Small intestine (tissue), 7 donors: ENCODE measurements around the gene POU2F2. TPM values are rescaled to one million over a fixed set of nuclear protein-coding genes. Genes with fewer than 3 reads are reported as not detected.

ENCODE experiments used
- DNase-seq, 2 donors: peaks; one replicate each; pipeline versions ENCODE4 v3.0.0 to v3.0.0-alpha.2; 2013
- FAIRE-seq: peaks from 2 replicates; lab custom pipeline; 2012; peaks lifted over from hg19 to GRCh38; lab: Jason Lieb, UNC
- H3K27ac ChIP-seq, 3 donors: one replicate each; pipeline ENCODE4 v1.5.1; 2013; ENCODE audit warnings: low read length in 2 of 3, mild to moderate bottlenecking in 2 of 3, control low read depth in 1 of 3, inconsistent platforms in 1 of 3, low read depth in 1 of 3, moderate library complexity in 1 of 3
- H3K27me3 ChIP-seq, 3 donors: one replicate each; pipeline ENCODE4 v1.6.1; 2013; ENCODE audit warnings: low read length in 3 of 3, inconsistent platforms in 1 of 3; ENCODE audit not compliant: control insufficient read depth in 3 of 3, insufficient read depth in 3 of 3
- H3K36me3 ChIP-seq, 3 donors: one replicate each; pipeline ENCODE4 v1.6.1; 2013; ENCODE audit warnings: low read length in 3 of 3, inconsistent platforms in 1 of 3, low read depth in 1 of 3, mild to moderate bottlenecking in 1 of 3, moderate library complexity in 1 of 3; ENCODE audit not compliant: control insufficient read depth in 3 of 3, insufficient read depth in 2 of 3
- H3K4me1 ChIP-seq, 3 donors: one replicate each; pipeline ENCODE4 v1.6.1; 2013; ENCODE audit warnings: low read length in 2 of 3, inconsistent platforms in 1 of 3, low read depth in 1 of 3, mild to moderate bottlenecking in 1 of 3, moderate library complexity in 1 of 3; ENCODE audit not compliant: control insufficient read depth in 3 of 3, insufficient read depth in 2 of 3
- H3K4me3 ChIP-seq, 3 donors: one replicate each; pipeline ENCODE4 v1.5.1; 2013; ENCODE audit warnings: low read length in 3 of 3, control low read depth in 1 of 3, inconsistent platforms in 1 of 3, low read depth in 1 of 3, mild to moderate bottlenecking in 1 of 3, moderate library complexity in 1 of 3
- H3K9me3 ChIP-seq, 2 donors: one replicate each; pipeline ENCODE4 v1.6.1; 2013; ENCODE audit warnings: low read depth in 1 of 2, low read length in 1 of 2; ENCODE audit not compliant: control insufficient read depth in 2 of 2, insufficient read depth in 1 of 2
- WGBS, 3 donors: extraction: QIAGEN DNeasy Blood & Tissue Kit; methylation state at CpG; one replicate each; pipeline ENCODE4 v1.1.7; 2013; 5-methylcytosine and 5-hydroxymethylcytosine counted together
- polyA plus RNA-seq, 4 donors: library from polyadenylated mRNA; stranded (reverse) in 3 of 4; unstranded in 1 of 4; fragments of 200-250 nt in 3 of 4; fragments of 120-200 nt in 1 of 4; gene quantifications; one replicate each; pipeline versions ENCODE4 v1.2.1 to v1.2.3, GENCODE V29; 2013
- donor health status: healthy with polysubstance abuse.
- donor health status: control.
- donor health status: control.
- donor health status: Bipolar disorder and iron deficiency.
- donor health status: healthy.

Gene POU2F2
- polyA plus RNA-seq, 4 donors: 0.45 to 2.7 (median 1.9) TPM

DNA sequence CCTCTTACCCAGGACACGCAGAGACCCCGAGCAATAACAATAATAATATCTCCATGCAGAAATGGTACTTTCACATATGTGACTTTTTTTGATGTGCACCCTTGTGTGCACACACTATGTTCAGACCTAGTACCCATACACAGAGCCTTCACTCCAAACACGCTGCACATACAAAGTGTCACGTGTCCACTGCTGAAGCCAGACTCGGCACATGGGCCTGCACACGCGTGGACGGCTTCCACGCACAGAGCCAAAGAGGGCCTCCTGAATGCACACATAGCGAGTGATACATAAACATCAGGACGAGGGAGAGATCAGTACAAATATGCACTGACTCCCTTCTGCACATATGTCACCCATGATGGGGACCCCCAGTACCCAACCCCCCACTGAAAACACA is 41.9 kb upstream of the POU2F2 start:
- Histone ChIP-seq H3K9me3 (no peaks in the 10 kb centered on the region), H3K27me3 (peaks cover 2 to 58% (median 19%) of the 10 kb centered on the region in 3 donors), H3K4me3 (no peak overlapping the region), H3K36me3 (no peaks in the 10 kb centered on the region), H3K4me1 (peaks cover 0 to 4% (median 0%) of the 10 kb centered on the region in 3 donors), H3K27ac (no peak overlapping the region)
- DNase-seq: no peak
- no peak for FAIRE-seq
- 90 to 93% (median 91%) methylated on average over 11 of the region's 11 CpGs for WGBS, 3 donors

GRCh38 chr19:42173695-42174094 is 41.4 kb upstream of the POU2F2 start:
- H3K9me3 ChIP-seq: no peaks in the 10 kb centered on the region
- no peak for DNase-seq
- peaks cover 0 to 53% (median 14%) of the 10 kb centered on the region in 3 donors for H3K27me3 ChIP-seq
- no peak overlapping the region for H3K4me3 ChIP-seq
- WGBS, 3 donors: 77 to 88% (median 84%) methylated on average over 5 of the region's 5 CpGs
- peaks cover 0 to 4% (median 0%) of the 10 kb centered on the region in 3 donors for H3K4me1 ChIP-seq
- no peaks in the 10 kb centered on the region for H3K36me3 ChIP-seq
- no peak overlapping the region for H3K27ac ChIP-seq
- no peak for FAIRE-seq

DNA sequence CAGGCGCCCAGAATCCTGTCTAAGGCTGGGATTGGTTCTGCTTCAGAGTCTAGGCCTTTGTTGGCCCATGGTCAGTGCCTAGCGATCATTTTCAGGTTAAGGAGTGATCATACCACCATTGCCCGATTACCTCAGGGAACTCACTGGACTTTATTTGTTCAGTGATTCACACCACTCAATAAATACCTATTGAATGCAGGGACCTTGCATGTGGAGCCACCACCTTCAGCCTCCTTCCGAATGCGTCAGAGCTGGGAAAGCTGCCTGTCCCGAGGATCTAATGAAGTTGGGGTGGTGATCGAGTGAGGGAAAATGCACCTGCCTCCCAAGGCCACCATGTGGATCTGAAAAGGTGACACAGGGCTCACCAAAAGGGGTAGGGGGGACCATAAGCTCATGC is 40.0 kb upstream of the POU2F2 start:
- Histone ChIP-seq H3K4me1 (peaks cover 0 to 4% (median 0%) of the 10 kb centered on the region in 3 donors), H3K27me3 (peaks cover 0 to 42% (median 10%) of the 10 kb centered on the region in 3 donors), H3K4me3 (no peak overlapping the region), H3K27ac (no peak overlapping the region), H3K9me3 (no peaks in the 10 kb centered on the region), H3K36me3 (no peaks in the 10 kb centered on the region)
- 73 to 87% (median 75%) methylated on average over 7 of the region's 7 CpGs for whole genome bisulfite sequencing, 3 donors
- DNase-seq (no peak), FAIRE-seq (no peak)

GRCh38 chr19:42170715-42171114 is 38.5 kb upstream of the POU2F2 start:
- Histone ChIP-seq H3K4me1 (peaks cover 0 to under 1% (median 0%) of the 10 kb centered on the region in 3 donors), H3K9me3 (no peaks in the 10 kb centered on the region), H3K27me3 (peaks cover 0 to 32% (median 9%) of the 10 kb centered on the region in 3 donors), H3K36me3 (no peaks in the 10 kb centered on the region), H3K4me3 (no peak overlapping the region), H3K27ac (no peak overlapping the region)
- no peak for DNase-seq
- WGBS, 3 donors: 86 to 92% (median 91%) methylated on average over 16 of the region's 16 CpGs
- FAIRE-seq: no peak

DNA sequence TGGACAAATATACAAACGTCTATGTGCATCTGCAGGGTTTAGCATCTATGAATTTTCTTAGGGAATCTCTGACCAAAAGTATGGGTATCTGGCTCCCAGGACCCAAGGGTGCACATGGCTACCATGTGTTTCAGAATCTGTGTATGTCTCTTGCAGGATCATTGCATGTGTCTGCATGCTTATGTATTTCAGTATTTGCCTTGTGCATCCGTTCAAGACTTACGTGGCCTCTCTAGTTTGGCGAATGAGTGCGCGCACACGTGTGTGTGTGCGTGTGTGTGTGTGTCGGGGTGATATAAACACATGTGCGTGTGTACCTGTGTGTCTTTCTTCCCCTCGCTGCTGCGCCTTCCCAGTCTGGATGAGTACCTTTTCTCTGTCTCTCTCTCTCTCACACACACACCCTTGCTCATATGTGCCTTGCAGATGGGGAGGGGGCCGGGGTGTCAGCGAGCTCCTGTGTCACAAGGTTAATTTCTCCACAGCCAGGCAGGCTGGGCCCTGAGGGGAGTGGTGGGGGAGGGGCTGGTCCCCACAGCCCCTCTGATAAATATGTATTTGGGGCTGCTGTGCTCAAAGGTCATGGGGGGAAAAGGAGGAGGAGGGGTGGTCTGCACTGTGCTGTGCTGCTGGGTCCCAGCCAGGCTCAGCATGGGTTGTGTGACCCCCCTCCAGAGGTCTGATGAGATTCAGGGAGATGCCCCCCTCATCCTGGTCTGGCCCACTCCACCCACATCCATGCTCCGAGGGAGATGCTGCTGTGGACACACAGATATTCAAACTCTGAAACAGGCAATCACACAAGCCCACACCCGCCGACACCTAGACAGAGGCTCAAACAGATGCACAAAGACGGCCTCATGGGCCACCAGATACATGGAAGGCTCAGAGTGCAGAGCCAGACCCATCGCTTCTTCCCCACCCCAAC is 37.5 kb upstream of the POU2F2 start:
- H3K9me3 ChIP-seq: no peaks in the 10 kb centered on the region
- DNase-seq: no peak
- no peaks in the 10 kb centered on the region for H3K36me3 ChIP-seq
- no peak overlapping the region for H3K27ac ChIP-seq
- no peak overlapping the region for H3K4me3 ChIP-seq
- H3K4me1 ChIP-seq: no peaks in the 10 kb centered on the region
- no peak for FAIRE-seq
- peaks cover 0 to 22% (median 2%) of the 10 kb centered on the region in 3 donors for H3K27me3 ChIP-seq
- WGBS, 3 donors: 77 to 84% (median 83%) methylated on average over 19 of the region's 19 CpGs

DNA sequence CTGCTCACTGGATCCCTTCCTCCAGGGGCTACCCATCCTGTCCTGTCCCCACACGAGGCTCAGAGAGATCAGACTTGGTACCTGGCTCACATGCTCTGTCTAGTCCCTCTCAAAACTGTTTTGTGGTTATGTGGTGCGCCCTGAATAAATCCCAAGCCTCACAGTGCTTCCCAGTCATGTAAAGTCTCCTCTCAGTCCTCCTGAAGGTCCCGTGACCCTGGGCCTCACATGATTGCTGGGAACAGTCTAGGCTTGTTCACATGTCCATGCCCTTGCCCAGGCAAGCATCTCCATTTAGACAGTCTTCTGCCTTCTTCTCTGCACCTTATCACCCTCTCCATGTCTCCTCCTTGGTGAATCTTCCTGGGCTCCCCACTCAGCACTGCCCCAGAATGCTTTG is 36.0 kb upstream of the POU2F2 start:
- H3K4me1 ChIP-seq: no peaks in the 10 kb centered on the region
- no peak overlapping the region for H3K4me3 ChIP-seq
- WGBS, 3 donors: 70 to 82% (median 71%) methylated on average over 3 of the region's 3 CpGs
- FAIRE-seq (no peak), DNase-seq (no peak)
- no peaks in the 10 kb centered on the region for H3K9me3 ChIP-seq
- H3K36me3 ChIP-seq: no peaks in the 10 kb centered on the region
- peaks cover 0 to 9% (median 0%) of the 10 kb centered on the region in 3 donors for H3K27me3 ChIP-seq
- H3K27ac ChIP-seq: no peak overlapping the region

- DNase-seq (no peak), FAIRE-seq (no peak)
- H3K27ac ChIP-seq: no peak overlapping the region
- no peaks in the 10 kb centered on the region for H3K36me3 ChIP-seq
- H3K27me3 ChIP-seq: peaks cover 0 to 16% (median 0%) of the 10 kb centered on the region in 3 donors
- no peaks in the 10 kb centered on the region for H3K4me1 ChIP-seq
- no peaks in the 10 kb centered on the region for H3K9me3 ChIP-seq
- no peak overlapping the region for H3K4me3 ChIP-seq
- 14 to 46% (median 38%) methylated on average over 7 of the region's 7 CpGs for WGBS, 3 donors
Observed at GRCh38 chr19:42166316-42166715, 34.1 kb upstream of the POU2F2 start.

- 53 to 63% (median 58%) methylated on average over 2 of the region's 2 CpGs for WGBS, 3 donors
- no peak for FAIRE-seq
Observed at GRCh38 chr19:42165146-42165545, 32.9 kb upstream of the POU2F2 start.

More at GRCh38 chr19:42165146-42165545, 32.9 kb upstream of the POU2F2 start:
- Histone ChIP-seq H3K27me3 (peaks cover 0 to 19% (median 0%) of the 10 kb centered on the region in 3 donors), H3K9me3 (no peaks in the 10 kb centered on the region), H3K36me3 (no peaks in the 10 kb centered on the region), H3K4me3 (no peak overlapping the region), H3K4me1 (no peaks in the 10 kb centered on the region), H3K27ac (no peak overlapping the region)
- DNase-seq: no peak
